ENCODE results near the gene FRMD1.

DNA sequence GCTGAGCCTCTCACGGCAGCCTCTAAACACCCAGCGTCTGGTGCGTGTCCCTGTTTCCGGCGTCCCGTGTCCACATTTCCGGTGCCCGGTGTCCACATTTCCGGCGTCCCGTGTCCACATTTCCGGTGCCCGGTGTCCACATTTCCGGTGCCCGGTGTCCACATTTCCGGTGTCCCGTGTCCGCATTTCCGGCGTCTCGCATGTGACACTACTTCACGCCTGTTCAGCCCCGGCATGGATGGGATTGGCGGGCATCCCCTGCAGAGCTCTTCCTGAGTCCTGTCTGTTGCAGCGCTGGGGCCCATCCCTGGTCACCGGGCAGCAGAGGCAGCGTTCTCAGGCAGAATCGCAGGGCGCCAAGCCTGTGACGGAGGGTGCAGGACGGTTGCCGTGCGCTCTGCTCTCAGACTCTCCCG lies 3.2 kb downstream of the FRMD1 start:
- TF ChIP-seq TAF1 (IDR thresholded peaks at IDR 0.05; ENCODE audit: low read depth, low read length), result no peak
- TF ChIP-seq POLR2AphosphoS5 (IDR thresholded peaks at IDR 0.05; ENCODE audit: low read depth, low read length), result no peak
- TF ChIP-seq POLR2A (IDR thresholded peaks at IDR 0.05; ENCODE audit: low read depth, low read length), result no peak
- TF ChIP-seq SPI1 (IDR thresholded peaks at IDR 0.05; ENCODE audit: low read depth, low read length), result no peak
- no peak for TF ChIP-seq PAX5 (IDR thresholded peaks at IDR 0.05; ENCODE audit: insufficient read depth, low read length, severe bottlenecking)
- no peak for TF ChIP-seq POU2F2 (IDR thresholded peaks at IDR 0.05; ENCODE audit: low read depth, low read length)
